HK-2 (cell line): ENCODE results near the gene GREB1.

Experiments used
- DNase-seq: peaks from one replicate; pipeline ENCODE4 v3.0.0-alpha.2; 2018; ENCODE audit not compliant: unreplicated experiment

Gene GREB1

DNA sequence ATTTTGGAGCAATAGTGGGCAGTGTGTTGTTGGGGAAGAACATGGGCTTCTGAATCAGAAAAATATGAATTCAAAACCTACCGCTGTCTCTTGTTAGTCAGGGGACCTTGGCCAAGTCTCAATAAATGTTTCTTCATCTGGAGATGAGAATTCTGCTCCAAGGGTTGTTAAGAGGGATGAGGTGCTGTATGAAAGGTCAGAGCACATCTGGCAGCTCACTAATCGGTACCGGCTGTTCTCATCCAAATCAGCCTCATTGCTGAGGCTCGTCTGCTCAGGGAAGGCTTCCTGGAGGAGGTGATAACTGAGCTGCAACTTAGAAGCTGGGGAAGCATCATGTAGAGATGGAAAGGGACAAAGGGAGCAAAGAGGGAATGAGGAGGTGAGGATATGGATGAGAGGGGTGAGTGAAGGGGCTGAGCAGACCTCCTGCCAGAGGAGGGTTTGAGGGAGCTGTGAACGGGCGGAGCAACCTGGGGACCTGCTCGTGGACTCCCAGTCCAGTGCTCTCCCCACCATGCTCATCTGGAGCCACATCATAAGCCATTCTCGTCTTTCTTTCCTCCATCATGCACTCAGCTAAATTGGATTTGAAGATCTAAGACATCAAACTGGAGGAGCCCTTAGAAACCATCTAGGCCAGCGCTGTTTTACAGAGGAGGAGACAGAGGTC is 47.4 kb downstream of the GREB1 start:
- DNase-seq: no peak

GRCh38 chr2:11581797-11582611 is 48.2 kb downstream of the GREB1 start:
- no peak for DNase-seq

DNA sequence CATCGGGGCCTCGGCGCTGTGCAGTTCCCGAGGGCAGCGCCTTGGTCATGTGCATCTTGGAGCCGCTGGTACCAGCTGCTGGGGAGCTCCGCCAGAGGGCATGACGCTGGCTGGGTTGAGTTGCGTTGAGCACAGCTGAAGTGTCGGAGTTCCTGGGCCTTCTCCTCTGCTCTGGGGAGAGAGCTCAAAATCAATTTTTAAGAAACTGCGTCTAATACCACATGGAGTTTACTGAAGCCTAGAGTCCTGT is 48.7 kb downstream of the GREB1 start:
- DNase-seq: no peak

- DNase-seq: peak; percentile 69
Measured at GRCh38 chr2:11582862-11583752, 49.3 kb downstream of the GREB1 start.

DNA sequence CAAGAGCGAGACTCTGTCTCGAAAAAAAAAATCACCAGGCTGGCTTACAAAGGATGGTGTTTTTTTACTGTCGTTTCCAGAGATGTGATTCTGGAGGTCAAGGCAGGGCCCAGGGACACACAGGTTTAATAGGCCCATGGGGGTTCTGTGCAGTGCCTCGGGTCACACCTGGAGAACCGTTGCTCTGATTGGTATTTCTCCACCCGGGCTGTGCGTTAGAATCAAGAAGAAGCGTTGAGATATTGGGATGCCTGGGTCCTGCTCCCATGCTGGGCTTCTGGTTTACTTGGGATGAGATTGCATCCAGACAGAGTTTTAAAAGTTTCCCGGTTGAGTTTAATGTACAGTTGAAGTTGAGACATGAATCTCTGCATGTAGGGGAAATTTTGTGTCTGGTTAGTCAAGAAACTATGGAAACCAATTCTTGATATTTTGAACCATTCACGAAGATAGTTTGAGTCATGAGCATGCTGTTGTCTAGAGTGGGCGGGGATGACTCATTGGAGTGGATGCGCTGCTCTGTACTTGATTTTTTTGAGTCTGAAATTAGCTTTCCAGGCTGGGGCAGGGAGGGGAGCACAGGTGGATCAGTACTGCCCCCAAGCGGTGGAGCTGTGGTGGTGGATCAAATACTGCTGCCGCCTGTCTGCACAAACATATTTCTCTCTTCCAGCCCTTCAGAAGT is 50.1 kb downstream of the GREB1 start:
- peak; percentile 81 for DNase-seq

DNA sequence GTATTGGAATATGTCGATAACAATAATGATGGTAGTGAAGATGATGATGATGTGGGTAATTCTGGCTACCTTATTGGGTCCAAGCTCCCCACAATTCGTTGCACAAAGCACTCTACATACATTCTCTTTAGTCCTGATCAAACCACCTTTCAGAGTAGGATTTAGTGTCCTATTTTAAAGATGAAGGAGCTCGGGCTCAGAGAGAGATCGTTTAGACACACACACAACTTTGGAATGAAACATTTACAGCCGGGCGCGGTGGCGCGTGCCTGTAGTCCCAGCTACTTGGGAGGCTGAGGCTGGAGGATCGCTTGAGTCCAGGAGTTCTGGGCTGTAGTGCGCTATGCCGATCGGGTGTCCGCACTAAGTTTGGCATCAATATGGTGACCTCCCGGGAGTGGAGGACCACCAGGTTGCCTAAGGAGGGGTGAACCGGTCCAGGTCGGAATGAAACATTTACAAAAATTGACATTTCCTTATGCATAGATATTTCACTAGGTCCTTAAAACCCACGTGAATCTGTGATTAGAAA is 50.7 kb downstream of the GREB1 start:
- no peak for DNase-seq

GRCh38 chr2:11585071-11585470 is 51.2 kb downstream of the GREB1 start:
- no peak for DNase-seq

GRCh38 chr2:11588228-11589110 is 54.6 kb downstream of the GREB1 start:
- no peak for DNase-seq

DNA sequence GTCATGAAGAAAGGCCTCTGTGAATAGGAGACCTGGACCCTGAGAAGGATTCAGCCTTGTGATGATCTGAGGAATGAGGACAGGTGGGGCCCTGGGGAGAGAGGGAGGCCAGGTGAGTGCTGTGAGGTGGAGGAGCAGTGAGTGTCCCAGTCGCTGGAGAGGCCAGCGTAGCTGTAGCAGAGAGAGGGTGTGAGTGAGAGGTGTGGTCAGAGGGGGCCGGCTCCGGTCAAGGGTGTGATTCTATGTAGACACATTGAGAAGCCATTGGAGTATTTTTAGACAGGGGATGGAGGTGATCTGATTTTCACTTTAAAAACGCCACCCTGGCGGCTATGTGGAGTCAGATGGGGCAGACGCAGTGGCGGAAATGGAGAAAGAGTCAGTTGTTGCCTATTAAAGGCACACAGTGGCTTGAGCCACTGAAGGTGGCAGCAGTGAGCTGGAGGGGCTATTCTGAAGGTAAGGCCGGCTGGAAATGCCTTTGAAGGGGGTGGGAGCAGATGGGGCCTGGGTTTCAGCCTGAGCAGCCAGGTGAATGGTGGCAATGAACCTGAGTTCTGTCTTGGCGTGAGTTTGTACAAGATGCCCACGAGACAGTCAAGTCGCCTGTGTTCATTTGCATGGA is 55.6 kb downstream of the GREB1 start:
- no peak for DNase-seq

- no peak for DNase-seq
Measured at GRCh38 chr2:11590193-11590592, 56.3 kb downstream of the GREB1 start.

DNA sequence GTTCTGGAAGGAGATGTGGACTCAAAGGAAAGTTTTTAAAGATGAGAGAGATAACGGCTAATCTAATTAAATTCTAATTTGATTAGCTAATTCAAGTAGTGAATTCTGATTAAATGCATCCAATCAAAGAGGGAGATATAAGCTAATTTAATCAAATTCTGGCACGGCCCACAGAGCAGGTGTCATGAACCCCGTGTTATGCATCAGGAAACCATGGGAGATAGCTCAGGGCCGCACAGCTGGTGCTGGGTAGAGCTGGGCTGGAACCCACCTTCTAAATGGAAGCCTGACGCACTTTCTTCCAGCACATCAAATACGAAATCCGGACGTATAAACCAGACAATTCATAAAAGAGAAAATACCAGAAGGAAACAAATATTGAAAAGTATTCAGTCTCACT is 57.2 kb downstream of the GREB1 start:
- DNase-seq: no peak

- no peak for DNase-seq
Measured at GRCh38 chr2:11592671-11593574, 59.1 kb downstream of the GREB1 start.

GRCh38 chr2:11596801-11597200 is 63.0 kb downstream of the GREB1 start:
- DNase-seq: no peak

DNA sequence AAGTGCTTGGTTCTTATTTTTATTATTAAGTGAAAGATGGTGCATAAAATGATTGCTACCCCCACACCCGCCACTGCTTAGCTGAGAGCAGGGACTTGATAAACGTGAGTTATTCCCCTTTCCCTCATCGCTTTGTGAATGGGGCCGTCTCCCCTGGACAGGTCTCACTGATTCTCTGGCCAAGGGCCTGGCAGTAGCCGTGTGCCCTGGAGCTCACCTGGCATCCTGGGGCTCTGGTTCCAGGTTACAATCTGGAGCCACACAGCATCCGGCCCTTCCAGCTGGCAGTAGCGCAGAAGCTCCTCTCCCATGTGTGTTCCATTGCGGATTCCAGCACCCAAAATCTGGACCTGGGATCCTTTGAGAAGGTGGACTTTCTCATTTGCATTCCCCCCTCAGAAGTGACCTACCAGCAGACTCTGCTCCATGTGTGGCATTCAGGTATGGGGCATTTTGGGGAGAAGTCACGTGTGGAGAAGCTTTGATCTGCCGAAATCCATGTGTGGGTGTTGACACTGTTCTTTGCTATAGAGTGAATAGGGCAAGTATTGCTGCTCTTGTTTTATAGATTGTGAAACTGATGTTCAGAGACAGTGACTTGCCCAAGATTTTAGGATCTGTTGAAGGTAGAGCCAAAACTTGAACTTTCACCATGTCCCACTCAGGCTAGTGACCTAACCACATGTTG is 63.8 kb downstream of the GREB1 start:
- no peak for DNase-seq

- DNase-seq: no peak
Measured at GRCh38 chr2:11598228-11598731, 64.4 kb downstream of the GREB1 start.

DNA sequence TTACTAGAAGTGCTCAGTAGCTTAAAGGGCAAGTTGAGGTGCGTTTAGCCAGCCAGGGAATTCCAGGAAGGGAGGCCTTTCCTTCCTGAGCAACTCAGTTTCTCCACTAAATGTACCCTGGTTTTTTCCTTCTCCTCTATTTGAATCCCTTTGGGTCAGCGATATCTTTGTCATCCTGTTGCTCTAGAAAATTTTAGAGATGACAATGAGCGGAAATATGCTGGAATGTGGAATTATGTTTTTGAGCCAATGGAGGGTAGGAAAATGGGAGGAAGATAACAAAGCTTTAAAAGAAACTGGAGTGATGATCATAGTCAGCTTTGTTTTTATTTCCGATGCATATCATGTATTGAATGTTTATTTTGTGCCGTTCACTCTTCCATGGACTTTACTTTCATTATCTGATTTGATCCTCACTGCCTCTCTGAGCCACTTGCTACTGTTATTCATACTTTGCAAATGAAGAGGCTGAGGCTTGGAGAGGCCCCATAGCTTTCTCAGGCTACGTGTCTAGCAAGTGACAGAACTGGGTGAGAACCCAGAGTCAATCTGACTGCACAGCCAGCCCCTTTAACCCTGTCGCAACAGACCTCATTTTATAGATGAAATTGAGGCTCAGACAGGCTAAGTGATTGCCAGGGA is 68.8 kb downstream of the GREB1 start:
- no peak for DNase-seq

DNA sequence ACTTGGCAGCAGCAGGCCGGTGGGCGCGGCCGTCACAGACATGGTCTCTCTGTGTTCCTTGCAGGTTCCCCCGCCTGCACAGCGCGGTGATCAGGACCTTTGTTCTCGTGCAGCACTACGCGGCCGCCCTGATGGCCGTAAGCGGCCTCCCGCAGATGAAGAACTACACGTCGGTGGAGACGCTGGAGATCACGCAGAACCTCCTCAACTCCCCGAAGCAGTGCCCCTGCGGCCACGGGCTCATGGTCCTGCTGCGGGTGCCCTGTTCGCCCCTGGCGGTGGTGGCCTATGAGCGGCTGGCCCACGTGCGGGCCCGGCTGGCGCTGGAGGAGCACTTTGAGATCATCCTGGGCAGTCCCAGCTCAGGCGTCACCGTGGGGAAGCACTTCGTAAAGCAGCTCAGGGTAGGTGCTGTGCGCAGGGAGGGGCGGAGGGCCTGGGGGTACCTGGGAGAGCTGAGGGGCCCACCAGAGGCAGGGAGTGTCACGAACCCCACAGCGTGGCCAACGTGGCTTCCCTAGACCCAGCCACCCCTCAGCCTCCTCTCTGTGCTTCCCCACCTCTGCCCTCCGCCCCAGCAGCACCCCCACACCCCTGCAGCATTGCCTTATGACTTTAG is 76.9 kb downstream of the GREB1 start:
- no peak for DNase-seq

DNA sequence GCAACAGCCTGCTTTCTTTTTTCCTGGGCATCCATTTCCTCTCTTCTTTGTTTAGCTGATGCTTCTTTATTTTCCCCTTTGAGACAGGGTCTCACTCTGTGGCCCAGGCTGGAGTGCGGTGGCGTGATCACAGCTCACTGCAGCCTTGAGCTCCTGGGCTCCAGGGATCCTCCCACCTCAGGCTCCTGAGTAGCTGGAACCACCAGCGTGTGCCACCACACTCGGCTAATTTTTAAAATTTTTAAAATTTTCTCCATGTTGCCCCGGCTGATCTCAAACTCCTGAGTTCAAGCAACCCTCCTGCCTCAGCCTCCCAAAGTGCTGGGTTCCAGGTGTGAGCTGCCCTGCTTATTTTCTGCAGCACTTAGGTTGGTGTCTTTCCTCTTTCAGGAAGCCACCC is 77.4 kb downstream of the GREB1 start:
- DNase-seq: no peak
